Brain microvascular endothelial cell (primary cell): ENCODE data around the gene RABAC1.

ENCODE experiments used
- DNase-seq: peaks from one replicate; pipeline ENCODE4 v3.0.0-alpha.2; 2020
- H3K27ac ChIP-seq: fragments of 250-450 bp; sonication (Bioruptor Pico); 2 replicates; pipeline ENCODE4 v1.5.1; 2020; ENCODE audit warnings: mild to moderate bottlenecking, moderate library complexity
- H3K27me3 ChIP-seq: fragments of 250-450 bp; sonication (Bioruptor Pico); replicated peaks from 2 replicates; pipeline ENCODE4 v1.5.1; 2020; ENCODE audit warnings: mild to moderate bottlenecking
- H3K36me3 ChIP-seq: fragments of 250-450 bp; sonication (Bioruptor Pico); replicated peaks from 2 replicates; pipeline ENCODE4 v1.5.1; 2020; ENCODE audit warnings: mild to moderate bottlenecking
- H3K4me3 ChIP-seq: 2 replicates; pipeline ENCODE4 v1.5.1; 2011; ENCODE audit warnings: low read depth, mild to moderate bottlenecking, control low read depth, low read length, moderate library complexity
- in situ Hi-C: cut with HindIII; loops from 2 replicates; pipeline ENCODE4 v1.10.0; 2017; ENCODE audit warnings: low sequenced_read_pairs, low pct_ligation_motif_present
- TF ChIP-seq, protein P1 (sequence below): IDR thresholded peaks from 2 replicates; pipeline ENCODE4 v1.5.1; 2011; ENCODE audit warnings: low read depth, mild to moderate bottlenecking, moderate library complexity, low read length, control low read depth, inconsistent platforms; ENCODE audit errors: missing control alignments

The RABAC1 gene

DNA sequence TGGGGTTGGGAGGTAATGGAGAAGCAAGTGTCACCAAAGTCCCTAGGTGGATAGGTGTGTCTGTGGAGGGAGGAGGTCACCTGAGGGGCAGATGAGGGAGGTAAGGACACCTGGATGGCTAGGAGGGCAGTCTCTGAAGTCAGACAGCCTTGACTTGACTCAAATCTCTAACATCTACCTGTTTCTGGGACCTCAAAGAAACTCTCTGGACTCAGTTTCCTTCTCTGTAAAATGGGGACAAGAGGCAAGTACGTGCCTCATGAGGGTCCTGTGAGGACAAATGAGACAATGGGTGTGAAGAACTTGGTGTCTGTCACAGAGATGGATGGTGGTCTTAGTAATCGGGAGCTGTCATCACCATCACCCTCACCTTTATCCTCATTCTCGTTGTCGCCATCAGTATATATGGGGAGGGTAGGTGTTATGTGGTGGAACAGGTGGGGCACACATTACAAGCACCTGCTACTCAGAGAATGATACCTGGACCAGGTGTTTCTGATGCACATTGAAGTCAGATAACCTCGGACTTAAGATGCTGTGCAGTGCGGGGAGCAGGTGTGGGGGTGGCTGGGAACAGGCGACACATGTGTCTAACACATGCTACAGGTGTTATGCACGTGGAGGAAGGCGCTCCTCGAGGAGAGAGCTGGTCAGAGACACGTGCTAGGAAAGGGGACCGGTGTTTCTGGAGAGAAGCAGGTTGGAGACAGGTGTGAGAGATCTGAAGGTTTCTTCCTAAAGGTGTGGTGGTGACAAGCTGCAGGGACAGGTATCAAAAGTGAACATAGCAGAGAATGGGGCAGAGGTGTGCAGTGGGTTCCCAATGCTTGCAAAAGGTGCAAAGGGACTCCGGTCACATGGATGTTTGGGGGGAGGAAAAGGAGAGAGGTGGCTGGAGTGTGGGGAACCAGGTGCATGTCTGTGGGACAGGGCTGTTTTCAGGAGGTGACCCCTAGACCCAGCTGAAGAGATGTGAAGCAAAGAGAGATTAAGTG, 34.7 kb downstream of the RABAC1 start:
- TF ChIP-seq, protein P1, sequence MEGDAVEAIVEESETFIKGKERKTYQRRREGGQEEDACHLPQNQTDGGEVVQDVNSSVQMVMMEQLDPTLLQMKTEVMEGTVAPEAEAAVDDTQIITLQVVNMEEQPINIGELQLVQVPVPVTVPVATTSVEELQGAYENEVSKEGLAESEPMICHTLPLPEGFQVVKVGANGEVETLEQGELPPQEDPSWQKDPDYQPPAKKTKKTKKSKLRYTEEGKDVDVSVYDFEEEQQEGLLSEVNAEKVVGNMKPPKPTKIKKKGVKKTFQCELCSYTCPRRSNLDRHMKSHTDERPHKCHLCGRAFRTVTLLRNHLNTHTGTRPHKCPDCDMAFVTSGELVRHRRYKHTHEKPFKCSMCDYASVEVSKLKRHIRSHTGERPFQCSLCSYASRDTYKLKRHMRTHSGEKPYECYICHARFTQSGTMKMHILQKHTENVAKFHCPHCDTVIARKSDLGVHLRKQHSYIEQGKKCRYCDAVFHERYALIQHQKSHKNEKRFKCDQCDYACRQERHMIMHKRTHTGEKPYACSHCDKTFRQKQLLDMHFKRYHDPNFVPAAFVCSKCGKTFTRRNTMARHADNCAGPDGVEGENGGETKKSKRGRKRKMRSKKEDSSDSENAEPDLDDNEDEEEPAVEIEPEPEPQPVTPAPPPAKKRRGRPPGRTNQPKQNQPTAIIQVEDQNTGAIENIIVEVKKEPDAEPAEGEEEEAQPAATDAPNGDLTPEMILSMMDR, result no peak
- H3K27ac ChIP-seq, result no peak overlapping the region
- no peak overlapping the region for H3K4me3 ChIP-seq
- H3K36me3 ChIP-seq, result no peaks in the 10 kb centered on the region
- in situ Hi-C loops, result no loop called here
- H3K27me3 ChIP-seq, result peaks cover 56% of the 10 kb centered on the region
- DNase-seq, result no peak

- in situ Hi-C loops, result no loop called here
- H3K27me3 ChIP-seq, result peaks cover 49% of the 10 kb centered on the region
- no peak overlapping the region for H3K4me3 ChIP-seq
- DNase-seq, result no peak
- no peaks in the 10 kb centered on the region for H3K36me3 ChIP-seq
- no peak overlapping the region for H3K27ac ChIP-seq
- TF ChIP-seq, protein P1, result no peak
These were observed 35.9 kb downstream of the RABAC1 start for GRCh38 chr19:41923045-41923788.

- in situ Hi-C loops, result no loop called here
- Histone ChIP-seq H3K27ac (no peak overlapping the region), H3K36me3 (no peaks in the 10 kb centered on the region), H3K27me3 (peaks cover 52% of the 10 kb centered on the region), H3K4me3 (no peak overlapping the region)
- no peak for DNase-seq
- TF ChIP-seq, protein P1, result no peak
These were observed 36.5 kb downstream of the RABAC1 start for GRCh38 chr19:41922585-41922984.

- in situ Hi-C loops, result no loop called here
- Histone ChIP-seq H3K27me3 (peaks cover 52% of the 10 kb centered on the region), H3K4me3 (no peak overlapping the region), H3K36me3 (no peaks in the 10 kb centered on the region), H3K27ac (no peak overlapping the region)
- TF ChIP-seq, protein P1, result no peak
- no peak for DNase-seq
These were observed 37.2 kb downstream of the RABAC1 start for GRCh38 chr19:41921577-41922576.

- no peak for DNase-seq
- Histone ChIP-seq H3K4me3 (no peak overlapping the region), H3K27ac (no peak overlapping the region), H3K27me3 (peaks cover 58% of the 10 kb centered on the region), H3K36me3 (no peaks in the 10 kb centered on the region)
- TF ChIP-seq, protein P1, result no peak
- in situ Hi-C loops, result no loop called here
These were observed 38.1 kb downstream of the RABAC1 start for GRCh38 chr19:41920882-41921576.
